Right hindlimb (tissue), 1 donor: ENCODE measurements around the gene MAP2K5.

Experiments
- DNase-seq: peaks from one replicate; pipeline ENCODE4 v3.0.0-alpha.2; 2018

The MAP2K5 gene

GRCh38 chr15:67560320-67560719 lies 17.8 kb downstream of the MAP2K5 start:
- no peak for DNase-seq

DNA sequence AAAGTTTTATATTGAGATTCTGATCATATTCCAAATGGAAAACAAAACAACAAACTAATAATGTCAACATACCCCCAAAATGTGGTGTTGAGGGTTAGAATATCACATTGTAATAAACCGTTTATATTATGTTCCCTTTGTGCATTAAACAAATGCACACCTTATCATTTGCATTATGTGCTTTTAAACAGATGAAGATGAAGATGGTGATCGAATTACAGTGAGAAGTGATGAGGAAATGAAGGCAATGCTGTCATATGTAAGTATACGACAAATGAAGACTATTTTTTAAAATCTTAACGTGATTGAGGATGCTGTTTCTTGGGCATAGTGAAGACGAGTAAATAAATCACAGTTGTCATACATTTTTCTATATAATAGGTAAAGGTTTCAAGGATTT lies 20.6 kb downstream of the MAP2K5 start:
- DNase-seq, result no peak

DNA sequence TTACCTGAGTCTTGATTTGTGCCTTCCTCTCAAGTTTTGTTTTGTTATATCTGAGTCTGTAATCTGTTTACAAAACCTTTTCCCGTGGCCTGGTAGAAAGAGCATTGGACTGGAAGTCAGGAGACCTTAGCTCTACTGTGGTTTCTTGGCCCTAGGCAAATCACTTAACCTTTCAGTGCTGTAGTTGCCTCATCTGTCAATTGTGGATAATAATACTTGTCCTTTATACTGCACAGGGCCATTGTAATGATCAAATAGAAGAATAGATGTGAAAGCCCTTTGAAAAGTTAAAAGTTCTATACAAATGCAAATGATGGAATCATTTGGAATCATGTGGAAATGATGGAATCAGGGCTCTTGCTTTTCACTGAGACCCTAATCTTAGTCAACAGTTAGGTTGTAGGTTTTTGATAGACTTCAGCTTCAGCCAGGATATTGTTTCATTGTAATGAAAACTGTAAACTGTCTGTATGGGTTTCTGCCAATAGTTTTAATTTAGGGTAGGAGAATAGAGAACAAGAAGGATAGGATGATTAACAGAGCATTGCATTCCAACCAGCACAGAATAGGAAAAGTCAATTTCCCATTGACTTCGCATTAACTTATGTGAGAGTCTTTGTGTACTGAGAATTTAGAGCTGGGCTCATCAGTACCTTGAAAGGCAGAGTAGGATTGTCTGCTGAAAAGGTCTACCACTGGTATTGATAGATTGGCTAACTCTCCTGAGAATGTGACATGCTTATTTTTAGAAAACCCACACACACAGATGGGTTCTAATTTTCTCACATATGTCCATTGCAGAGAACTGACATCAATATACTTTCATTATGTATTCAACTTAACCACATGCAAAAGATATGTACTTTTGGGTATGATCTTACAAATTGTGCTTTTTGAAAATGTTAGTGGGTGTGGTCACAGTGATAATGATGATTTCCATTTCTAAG lies 21.8 kb downstream of the MAP2K5 start:
- DNase-seq, result no peak

- no peak for DNase-seq
Observed at GRCh38 chr15:67564968-67565345, 22.5 kb downstream of the MAP2K5 start.

DNA sequence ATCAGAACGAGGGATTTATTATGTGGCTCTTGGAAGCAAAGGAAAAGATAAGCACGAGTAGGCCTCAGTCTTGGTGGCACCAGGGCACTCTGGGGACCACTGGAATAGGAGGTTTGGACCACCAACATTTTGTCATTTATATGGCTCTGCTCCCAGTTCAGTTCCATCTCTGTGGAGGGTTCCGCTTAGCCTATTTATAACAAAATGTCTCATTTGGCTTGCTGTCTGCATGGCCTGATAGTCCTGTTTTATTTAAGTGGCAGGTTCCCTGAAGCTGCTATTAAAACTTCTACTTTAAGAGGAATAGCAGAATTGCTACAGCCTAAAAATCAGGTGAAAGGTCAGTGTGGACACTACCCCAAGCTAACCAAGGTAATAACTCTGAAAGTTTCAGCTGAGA lies 27.2 kb downstream of the MAP2K5 start:
- DNase-seq, result no peak

DNA sequence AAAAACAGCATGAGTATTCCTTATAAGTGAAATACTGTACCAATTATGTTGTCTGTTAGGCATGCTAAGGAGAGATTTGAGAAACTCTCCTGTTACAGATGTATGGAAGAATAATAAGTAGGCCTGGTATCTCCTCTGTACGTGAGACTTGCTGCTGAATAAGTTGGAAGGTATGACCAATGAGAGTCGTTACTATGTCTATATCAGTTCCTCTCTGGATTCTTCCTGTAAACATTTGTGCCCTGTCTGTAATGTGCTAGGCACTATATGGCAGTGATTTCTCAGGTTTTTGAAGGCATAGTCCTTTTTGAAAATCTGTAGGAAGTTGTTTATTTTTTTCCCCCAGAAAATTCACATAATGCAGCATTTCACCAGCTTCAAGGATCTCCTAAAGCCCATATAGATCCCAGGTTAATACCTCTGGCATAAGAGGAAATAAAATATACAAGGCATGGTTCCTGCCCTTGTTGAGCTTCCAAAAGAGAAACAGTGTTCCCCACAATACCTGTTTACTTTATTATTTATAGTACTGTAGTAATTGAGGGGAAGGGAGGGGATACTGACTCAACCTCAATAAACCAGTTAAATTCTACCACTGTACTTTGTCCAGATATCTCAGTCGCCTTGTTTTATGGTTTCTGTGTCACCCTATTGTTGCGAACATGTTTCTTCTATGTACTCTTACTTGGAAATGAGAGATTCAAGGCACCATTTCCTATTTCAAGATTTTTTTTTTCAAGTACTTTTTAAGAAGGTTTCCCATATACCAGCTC lies 28.6 kb downstream of the MAP2K5 start:
- DNase-seq, result no peak

GRCh38 chr15:67571648-67572415 lies 29.3 kb downstream of the MAP2K5 start:
- no peak for DNase-seq

DNA sequence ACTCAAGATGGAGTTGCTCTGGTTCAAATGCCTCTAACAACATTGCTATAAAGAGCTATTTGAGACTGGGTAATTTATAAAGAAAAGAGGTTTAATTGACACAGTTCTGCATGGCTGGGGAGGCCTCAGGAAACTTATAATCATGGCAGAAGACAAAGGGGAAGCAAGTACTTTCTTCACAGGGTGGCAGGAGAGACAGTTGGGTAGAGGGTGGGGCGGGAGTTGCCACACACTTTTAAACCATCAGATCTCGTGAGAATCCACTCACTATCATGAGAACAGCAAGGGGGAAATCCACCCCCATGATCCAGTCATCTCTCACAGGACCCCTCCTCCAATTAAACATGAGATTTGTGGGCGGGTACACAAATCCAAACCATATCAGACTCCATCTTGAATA lies 30.7 kb downstream of the MAP2K5 start:
- no peak for DNase-seq

- DNase-seq, result no peak
Observed at GRCh38 chr15:67575039-67575502, 32.6 kb downstream of the MAP2K5 start.

DNA sequence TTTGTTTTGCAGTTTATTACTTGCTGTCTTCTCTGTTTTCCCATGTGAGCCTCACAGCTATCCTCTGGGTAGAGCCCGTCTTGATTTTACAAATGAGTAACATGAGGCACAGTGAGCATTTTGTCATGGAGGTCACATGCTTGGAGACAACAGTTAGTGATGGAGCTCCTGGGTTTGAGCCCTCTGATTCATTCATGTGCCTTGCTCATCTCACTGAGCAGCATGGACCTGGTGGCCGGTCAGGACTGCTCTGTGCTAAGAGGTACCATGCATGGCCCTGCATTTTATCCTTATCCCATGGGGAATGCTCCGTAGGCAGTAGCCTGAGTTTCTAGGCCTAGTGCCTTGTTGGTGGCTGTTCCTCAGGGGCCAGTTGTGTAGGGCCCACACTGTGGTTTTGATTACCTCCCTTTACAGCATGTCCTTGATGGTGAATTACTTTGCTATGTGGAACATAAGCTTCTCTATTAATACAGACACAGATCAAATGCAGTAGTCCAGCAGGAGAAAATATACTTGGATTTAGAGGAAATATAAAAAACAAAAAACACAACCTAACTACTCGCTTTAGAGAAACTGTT lies 35.6 kb downstream of the MAP2K5 start:
- no peak for DNase-seq

DNA sequence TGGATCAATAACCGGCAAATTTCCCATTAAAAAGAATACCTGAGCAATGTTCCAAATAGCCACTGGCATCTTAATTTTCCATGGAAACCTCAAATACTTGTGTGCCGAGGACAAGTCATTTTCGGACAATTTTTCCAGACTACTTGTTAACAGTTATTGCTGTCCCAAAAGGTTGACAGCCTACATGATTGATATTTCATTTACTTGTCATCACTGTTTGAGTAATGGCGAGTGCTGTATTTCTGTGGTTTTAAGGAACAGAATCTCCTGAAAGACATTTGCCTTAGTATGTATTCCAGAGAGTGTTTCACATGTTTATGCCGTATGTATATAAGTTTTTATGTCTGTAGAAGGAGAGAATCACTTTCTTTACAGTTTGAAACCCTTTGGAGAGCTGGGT lies 36.7 kb downstream of the MAP2K5 start:
- no peak for DNase-seq

DNA sequence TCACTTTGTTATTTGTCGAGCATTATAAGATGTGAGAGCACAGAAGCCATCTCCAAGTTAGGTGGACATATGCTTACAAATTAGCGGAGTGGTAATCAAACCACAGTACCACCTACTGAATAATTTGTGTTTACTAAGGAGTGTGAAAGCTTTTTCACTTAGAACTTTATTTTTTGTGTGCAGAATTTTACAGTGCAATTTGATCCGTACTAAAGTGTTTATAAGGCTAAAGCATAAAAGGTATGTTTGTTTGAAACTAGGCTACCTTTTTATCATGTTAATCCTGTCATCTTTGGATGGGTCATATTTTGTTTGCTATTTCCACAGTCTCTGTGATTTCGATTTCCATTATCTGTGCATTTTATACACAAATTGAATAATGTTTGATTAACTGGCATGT lies 37.5 kb downstream of the MAP2K5 start:
- no peak for DNase-seq

- DNase-seq, result no peak
Observed at GRCh38 chr15:67584157-67584556, 41.7 kb downstream of the MAP2K5 start.

DNA sequence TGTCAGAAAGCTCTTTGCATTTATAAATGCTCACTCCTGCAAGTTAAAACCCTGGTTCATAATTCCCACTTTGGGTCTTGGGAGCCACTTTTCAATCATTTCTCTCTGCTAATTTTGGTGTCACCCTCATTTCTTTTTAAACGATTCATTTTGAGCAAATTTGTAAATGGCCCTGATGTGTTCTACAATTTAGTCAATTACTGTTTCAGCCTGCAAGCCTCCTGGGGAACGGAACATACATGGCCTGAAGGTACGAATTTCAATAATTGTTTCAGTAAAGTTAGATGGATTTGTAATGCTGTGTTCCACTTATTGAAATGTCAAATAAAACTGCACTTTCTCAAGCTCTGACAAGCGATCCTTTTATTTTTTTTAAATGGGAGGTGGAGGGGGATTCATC lies 43.2 kb downstream of the MAP2K5 start:
- DNase-seq, result no peak

GRCh38 chr15:67587331-67587730 lies 44.8 kb downstream of the MAP2K5 start:
- DNase-seq, result no peak

GRCh38 chr15:67587754-67588153 lies 45.3 kb downstream of the MAP2K5 start:
- no peak for DNase-seq

DNA sequence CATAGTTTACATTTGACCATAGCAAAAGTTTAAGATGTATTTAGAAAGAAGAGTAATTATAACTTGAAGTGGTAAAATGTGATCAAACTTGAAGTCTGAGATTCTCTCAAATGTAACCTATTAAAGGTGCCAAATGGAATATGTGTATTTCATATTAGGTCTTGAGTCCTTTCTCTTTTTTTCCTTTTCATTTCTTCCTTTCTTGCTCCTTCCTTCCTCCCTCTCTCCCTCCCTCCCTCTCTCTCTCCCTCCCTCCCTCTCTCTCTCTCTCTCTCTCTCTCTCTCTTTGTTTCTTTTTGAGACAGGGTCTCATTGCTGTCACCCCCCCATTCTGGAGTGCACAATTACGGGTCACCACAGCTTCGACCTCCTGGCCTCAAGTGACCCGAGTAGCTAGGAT lies 47.7 kb downstream of the MAP2K5 start:
- DNase-seq, result no peak

DNA sequence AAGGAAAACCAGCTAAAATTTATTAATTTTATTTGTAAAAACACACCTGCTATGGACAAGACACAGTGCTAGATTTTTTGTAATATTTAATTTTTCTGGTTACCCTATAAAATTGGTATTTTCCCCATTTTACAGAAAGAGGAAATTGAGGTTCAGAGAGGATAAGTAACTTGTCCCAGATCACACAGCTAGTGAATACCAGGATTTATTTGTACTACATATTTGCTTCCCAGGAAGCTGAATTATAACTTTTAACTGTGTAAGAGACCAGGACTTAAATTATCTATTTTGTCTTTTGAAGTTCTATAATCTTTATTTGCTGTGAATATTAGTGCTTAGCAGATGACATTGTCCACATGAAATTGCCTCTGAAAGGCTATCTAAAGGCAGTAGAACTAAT lies 49.7 kb downstream of the MAP2K5 start:
- no peak for DNase-seq

DNA sequence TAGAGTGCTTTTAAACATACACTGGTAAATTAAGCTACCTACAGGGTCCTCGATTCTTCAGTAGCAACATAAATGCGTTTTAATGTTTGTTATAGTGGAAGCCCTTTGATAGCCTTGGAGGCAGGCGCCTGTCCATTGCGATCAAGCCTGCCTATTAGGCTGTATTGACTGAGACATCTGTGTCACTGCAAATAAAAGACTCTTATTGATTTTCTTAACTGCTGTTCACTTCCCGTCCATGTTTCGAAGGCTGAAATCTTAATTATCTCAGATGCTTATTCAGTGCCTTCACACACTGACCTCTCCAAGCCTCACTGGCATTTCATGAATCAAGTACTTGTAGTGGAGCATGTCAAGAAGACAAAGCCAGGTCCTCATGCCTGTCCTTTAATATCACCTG lies 51.1 kb downstream of the MAP2K5 start:
- DNase-seq, result no peak

GRCh38 chr15:67594770-67595169 lies 52.3 kb downstream of the MAP2K5 start:
- DNase-seq, result no peak

DNA sequence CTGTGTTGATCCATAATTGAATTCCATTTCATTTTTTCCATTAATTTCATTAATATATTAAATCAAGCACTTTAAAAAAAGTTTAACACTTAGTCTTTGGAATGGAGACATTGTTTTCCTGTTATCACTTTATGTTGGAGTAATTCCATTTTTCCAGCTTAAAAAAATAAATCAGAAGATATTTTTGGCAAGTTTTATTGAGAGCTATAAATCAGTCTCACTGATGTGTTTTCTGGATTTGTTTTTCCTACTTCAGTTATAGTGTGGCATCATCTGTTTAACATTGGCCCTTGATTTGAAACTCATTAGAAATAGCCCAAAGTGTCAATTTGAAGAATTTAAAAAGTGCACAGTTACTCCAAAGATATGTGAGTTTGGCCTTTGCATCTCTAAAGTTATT lies 53.1 kb downstream of the MAP2K5 start:
- no peak for DNase-seq

- no peak for DNase-seq
Observed at GRCh38 chr15:67601073-67601472, 58.6 kb downstream of the MAP2K5 start.

GRCh38 chr15:67603063-67603462 lies 60.6 kb downstream of the MAP2K5 start:
- DNase-seq, result no peak
